ENCODE data around the gene AJM1. TPM values are rescaled to one million over a fixed set of nuclear protein-coding genes. Genes with fewer than 3 reads are reported as not detected.

The AJM1 gene
- total RNA-seq, 1 donor from 2014 or later, result not detected

GRCh38 chr9:136803551-136804508 is 38.4 kb upstream of the AJM1 start:
- Histone ChIP-seq H3K27me3 (peaks cover 16% of the 10 kb centered on the region), H3K4me2 (no peak overlapping the region), H2AFZ (replicated peaks) (no peak overlapping the region), H3K79me2 (ENCODE audit: low read depth) (peaks cover 9% of the 10 kb centered on the region), H3K27ac (no peak overlapping the region), H3K9ac (no peak overlapping the region), H4K20me1 (ENCODE audit: low read depth) (peaks cover 4% of the 10 kb centered on the region), H3F3A (ENCODE audit: low read depth) (peaks cover 27% of the 10 kb centered on the region), H3K4me3 (no peak overlapping the region), H3K9me3 (ENCODE audit: low read depth) (no peaks in the 10 kb centered on the region), H3K36me3 (no peaks in the 10 kb centered on the region), H3K4me1 (peaks cover 18% of the 10 kb centered on the region)
- peaks cover 16% of the 10 kb centered on the region for H3K27me3 Mint-ChIP-seq (ENCODE audit: insufficient read depth, low read depth)
- peaks cover 6% of the 10 kb centered on the region for H3K36me3 Mint-ChIP-seq
- H3K9me3 Mint-ChIP-seq, result peaks cover 2% of the 10 kb centered on the region
- no peak for DNase-seq (ENCODE audit: low spot score)
- no peak overlapping the region for H3K27ac Mint-ChIP-seq
- H3K4me3 Mint-ChIP-seq, result peak overlapping the region; percentile 7
- TF ChIP-seq CTCF (IDR thresholded peaks at IDR 0.05) (no peak), EZH2 (IDR thresholded peaks at IDR 0.05) (no peak), EZH2phosphoT487 (IDR thresholded peaks at IDR 0.05) (no peak)
- peaks cover 30% of the 10 kb centered on the region for H3K4me1 Mint-ChIP-seq

- Mint-ChIP-seq H3K27ac (no peak overlapping the region), H3K4me1 (peaks cover 39% of the 10 kb centered on the region), H3K36me3 (peaks cover 6% of the 10 kb centered on the region), H3K27me3 (ENCODE audit: insufficient read depth, low read depth) (peaks cover 16% of the 10 kb centered on the region), H3K4me3 (no peak overlapping the region), H3K9me3 (peaks cover 2% of the 10 kb centered on the region)
- no peak overlapping the region for H3K9ac ChIP-seq
- no peak overlapping the region for H2AFZ ChIP-seq (replicated peaks)
- peaks cover 8% of the 10 kb centered on the region for H3K27me3 ChIP-seq
- H3K27ac ChIP-seq, result no peak overlapping the region
- peaks cover 18% of the 10 kb centered on the region for H3K79me2 ChIP-seq (ENCODE audit: low read depth)
- no peak for TF ChIP-seq EZH2phosphoT487 (IDR thresholded peaks at IDR 0.05)
- no peak for TF ChIP-seq CTCF (IDR thresholded peaks at IDR 0.05)
- TF ChIP-seq EZH2 (IDR thresholded peaks at IDR 0.05), result no peak
- peaks cover 2% of the 10 kb centered on the region for H3K36me3 ChIP-seq
- peaks cover 12% of the 10 kb centered on the region for H4K20me1 ChIP-seq (ENCODE audit: low read depth)
- H3K4me2 ChIP-seq, result no peak overlapping the region
- peaks cover 23% of the 10 kb centered on the region for H3K4me1 ChIP-seq
- no peak for DNase-seq (ENCODE audit: low spot score)
- H3F3A ChIP-seq (ENCODE audit: low read depth), result peaks cover 21% of the 10 kb centered on the region
- no peak overlapping the region for H3K4me3 ChIP-seq
- H3K9me3 ChIP-seq (ENCODE audit: low read depth), result no peaks in the 10 kb centered on the region
These were observed 37.6 kb upstream of the AJM1 start for GRCh38 chr9:136804509-136805206.

GRCh38 chr9:136805207-136805740 is 37.0 kb upstream of the AJM1 start:
- no peak for DNase-seq (ENCODE audit: low spot score)
- H3K27me3 ChIP-seq, result peaks cover 5% of the 10 kb centered on the region
- H3F3A ChIP-seq (ENCODE audit: low read depth), result peaks cover 18% of the 10 kb centered on the region
- no peak overlapping the region for H3K4me3 ChIP-seq
- peaks cover 11% of the 10 kb centered on the region for H3K36me3 Mint-ChIP-seq
- peaks cover 24% of the 10 kb centered on the region for H3K79me2 ChIP-seq (ENCODE audit: low read depth)
- no peak overlapping the region for H3K9ac ChIP-seq
- no peak overlapping the region for H3K4me2 ChIP-seq
- H3K27ac Mint-ChIP-seq, result peak overlapping the region; percentile 60
- peaks cover 27% of the 10 kb centered on the region for H3K4me1 ChIP-seq
- H2AFZ ChIP-seq (replicated peaks), result no peak overlapping the region
- peak overlapping the region; percentile 73 for H3K4me3 Mint-ChIP-seq
- H3K4me1 Mint-ChIP-seq, result peaks cover 42% of the 10 kb centered on the region
- peaks cover 3% of the 10 kb centered on the region for H3K36me3 ChIP-seq
- H4K20me1 ChIP-seq (ENCODE audit: low read depth), result peaks cover 19% of the 10 kb centered on the region
- H3K27me3 Mint-ChIP-seq (ENCODE audit: insufficient read depth, low read depth), result peaks cover 16% of the 10 kb centered on the region
- TF ChIP-seq EZH2phosphoT487 (IDR thresholded peaks at IDR 0.05), result no peak
- no peak for TF ChIP-seq CTCF (IDR thresholded peaks at IDR 0.05)
- no peak for TF ChIP-seq EZH2 (IDR thresholded peaks at IDR 0.05)
- peaks cover 2% of the 10 kb centered on the region for H3K9me3 Mint-ChIP-seq
- no peak overlapping the region for H3K27ac ChIP-seq
- no peaks in the 10 kb centered on the region for H3K9me3 ChIP-seq (ENCODE audit: low read depth)
